HG02798 (cell line): ENCODE measurements around the gene APC2.

Experiments
- ATAC-seq: cut with Tn5 transposase; IDR thresholded peaks from one replicate; pipeline ENCODE4 v1.9.1; 2021; ENCODE audit warnings: mild to moderate bottlenecking; ENCODE audit not compliant: unreplicated experiment, poor library complexity

Gene APC2

DNA sequence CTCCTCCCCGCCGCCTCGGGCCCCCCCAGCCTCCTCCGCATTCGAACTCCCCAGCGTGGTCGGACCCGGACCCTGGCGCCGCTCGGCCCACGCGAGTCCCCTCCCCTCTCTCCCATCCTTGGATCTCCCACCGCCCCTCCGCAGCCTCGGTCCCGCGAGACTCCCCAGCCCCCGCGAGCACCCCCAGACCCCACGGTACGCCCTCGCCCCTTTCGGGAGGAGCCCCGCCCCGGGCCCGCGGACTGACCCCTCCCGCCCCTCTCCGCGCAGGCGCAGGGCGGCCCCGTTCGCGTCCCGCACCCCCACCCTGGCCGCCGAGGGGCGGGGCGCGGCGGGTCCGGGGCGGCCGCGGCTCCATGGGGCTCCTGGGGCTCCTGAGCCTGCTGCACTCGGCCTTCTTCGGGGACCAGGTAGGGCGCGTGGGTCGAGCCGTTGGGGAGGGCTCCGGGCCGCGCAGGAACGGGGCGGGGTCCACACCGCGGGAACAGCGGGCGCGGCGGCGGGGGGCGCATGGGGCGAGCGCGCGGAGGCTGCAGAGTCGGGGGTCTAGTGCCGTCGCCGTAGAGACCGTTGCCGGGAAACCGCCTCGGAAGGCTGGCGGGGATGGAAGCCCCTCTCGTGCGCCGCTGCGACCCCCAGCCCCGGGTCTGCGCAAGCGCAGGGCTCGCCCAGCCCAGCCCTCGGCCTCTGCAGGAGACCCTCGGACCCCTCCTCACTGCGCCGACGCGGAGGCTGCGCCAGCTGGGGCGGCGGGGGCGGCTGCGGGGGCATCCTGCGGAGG, 3.8 kb upstream of the APC2 start:
- ATAC-seq, result no peak

DNA sequence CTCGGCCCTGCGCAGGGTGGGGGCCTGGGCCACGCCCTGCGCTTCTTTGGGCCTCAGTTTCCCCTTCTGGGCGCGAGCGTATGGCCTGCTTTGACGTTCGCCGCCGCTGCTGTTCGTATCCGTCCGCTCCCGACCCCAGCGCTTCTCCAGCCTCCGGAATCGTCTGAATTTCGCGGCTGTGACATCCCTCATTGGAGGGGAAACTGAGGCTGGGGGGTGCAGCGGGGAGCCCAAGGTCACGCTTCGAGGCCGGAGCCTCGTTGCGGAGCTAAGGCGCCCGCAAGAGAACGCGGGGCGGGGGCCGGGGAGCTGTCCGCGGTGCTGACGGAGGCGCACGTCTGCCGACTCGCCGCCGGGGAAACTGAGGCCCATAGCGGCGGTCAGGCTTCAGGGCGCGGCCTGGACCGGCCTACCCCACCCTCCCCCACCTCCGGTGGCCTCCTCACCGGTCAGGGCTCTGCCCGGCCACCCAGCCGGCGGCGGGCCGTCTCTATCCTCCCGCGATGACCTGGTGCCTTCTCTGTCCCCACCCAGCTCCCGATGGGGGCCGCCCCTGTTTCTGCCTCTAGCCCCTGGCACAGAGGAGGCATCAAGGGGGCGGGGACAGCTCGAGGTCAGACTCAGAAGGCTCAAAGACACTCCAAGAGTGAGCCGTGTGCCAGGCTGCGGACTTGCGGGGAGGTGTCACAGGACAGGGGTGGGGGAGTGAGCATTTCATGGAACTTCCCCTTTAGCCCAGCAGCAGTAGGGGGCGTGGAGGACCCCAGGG, 3.0 kb upstream of the APC2 start:
- no peak for ATAC-seq

DNA sequence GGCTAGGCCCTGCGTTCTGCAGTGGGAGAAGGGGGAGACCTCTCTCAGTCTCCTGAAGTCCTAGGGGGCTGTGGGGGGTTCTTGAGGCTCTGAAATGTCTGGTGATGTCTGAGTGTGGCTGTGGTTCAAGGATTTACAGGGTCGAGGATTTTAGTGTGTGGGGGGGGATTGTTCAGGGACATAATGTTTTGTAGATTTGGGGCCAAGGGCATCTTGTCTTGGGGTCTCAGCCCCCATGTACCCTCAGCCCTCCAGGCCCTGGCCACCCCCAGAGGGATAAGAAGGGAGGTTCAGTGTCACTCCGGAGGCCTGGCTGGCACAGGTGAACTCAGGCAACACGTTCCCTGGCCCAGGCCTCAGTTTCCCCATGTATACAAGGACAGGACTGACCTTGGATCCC, 2.4 kb upstream of the APC2 start:
- ATAC-seq, result no peak

DNA sequence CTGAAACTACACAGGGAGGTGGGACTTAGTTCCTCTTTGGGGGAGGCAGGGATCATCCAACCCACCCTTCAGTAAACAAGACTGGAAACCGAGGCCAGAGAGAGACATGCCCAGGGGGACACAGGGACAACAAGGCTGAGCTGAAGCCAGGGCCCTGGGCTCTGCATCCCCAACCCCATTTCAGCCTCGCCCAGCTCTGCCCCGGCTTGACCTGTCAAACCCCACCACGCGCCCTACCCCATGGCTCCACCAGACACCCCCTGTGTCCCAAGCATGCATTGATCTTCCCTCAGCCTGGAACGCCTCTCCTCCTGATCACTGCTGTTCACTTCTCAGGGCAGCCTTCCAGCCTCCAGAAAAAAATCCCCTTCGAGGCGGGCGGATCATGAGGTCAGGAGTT, 2.0 kb upstream of the APC2 start:
- no peak for ATAC-seq

DNA sequence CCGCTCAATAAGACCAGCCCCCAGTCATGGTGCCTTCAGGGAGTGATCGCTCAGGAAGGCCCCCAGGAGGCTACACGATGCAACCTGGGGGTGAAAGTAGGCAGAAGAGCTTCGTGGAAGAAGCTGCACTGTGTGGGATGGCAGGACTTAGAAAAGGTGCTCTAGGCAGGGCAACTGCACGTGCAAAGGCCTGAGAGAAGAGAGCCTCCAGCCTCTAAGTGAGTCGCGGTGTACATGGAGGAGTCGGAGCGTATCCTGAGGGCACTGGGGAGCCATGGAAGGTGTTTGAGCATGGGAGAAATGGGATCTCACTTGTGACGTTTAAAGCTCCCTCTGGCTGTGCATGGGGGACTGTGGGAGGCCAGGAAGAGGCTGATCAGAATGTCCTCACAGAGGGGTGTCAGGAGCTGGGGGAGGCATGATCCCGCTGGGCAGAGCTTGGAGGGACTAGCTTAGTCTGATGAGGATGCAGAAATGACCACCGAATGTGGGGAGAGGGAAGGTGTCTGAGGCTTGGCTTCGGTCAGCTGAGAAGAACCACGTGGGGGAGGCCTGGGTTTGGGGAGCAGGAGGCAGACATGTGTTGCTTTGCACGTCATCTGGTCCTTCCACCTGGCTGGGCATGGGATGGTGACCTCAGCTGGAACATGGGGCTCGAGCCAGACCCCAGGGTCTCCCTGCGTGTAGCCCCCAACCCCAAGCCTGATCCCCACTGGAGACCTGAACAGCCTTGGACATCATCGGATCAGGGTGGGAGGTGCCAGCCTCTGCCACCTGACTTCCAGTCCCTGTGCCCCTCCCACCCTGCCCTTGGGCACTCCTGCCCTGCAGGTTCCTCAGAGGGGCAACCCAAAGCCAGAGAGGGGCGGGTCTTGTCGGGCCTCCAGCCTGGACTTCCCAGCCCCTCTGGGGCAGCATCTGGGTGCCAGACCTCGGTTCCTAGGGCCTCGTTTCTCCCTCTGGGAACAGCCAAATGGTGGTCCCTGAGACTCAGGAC, 1.1 kb downstream of the APC2 start:
- no peak for ATAC-seq

DNA sequence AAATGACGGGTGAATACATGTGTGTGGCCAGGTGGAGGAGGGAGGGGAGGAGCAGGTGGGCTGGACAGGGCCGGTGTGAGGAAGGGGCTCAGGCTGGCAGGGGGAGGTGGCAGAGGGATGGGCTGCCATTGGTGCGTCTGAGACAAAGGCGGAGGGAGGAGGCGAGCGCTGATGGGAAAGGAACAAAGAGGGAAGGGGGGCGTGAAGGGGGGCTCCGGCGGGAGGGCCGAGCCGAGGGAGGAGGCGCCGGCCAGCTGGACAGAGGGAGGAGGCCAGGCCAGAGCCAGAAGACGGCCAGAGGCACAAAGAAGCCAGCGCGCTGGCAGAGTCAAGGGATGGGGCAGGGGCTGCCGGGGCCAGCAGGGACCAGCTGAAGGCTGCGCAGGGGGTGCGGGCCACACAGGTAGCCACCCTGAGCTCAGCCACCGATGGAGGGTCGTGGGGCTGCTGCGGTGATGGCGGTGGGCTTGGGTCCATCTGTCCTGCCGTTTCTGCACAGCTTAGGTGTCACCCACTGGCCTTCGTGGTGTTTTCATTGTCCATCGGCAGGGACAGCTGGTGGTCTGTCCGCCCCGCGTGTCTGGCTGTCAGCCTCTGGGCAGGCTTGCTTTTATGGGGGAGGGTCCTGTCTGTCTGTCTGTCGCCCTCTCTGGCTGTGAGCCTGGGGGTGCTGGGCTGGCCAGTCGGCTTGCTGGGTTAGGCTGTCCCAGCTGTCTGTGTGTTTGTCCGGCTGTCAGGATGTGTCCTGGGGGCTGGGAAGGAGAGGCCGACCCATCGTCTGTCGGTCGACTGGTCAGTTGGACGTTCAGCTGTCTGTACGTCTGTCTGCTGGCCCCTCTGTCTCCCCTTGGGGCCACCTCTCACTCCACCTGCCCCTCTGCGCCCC, 2.2 kb downstream of the APC2 start:
- no peak for ATAC-seq

DNA sequence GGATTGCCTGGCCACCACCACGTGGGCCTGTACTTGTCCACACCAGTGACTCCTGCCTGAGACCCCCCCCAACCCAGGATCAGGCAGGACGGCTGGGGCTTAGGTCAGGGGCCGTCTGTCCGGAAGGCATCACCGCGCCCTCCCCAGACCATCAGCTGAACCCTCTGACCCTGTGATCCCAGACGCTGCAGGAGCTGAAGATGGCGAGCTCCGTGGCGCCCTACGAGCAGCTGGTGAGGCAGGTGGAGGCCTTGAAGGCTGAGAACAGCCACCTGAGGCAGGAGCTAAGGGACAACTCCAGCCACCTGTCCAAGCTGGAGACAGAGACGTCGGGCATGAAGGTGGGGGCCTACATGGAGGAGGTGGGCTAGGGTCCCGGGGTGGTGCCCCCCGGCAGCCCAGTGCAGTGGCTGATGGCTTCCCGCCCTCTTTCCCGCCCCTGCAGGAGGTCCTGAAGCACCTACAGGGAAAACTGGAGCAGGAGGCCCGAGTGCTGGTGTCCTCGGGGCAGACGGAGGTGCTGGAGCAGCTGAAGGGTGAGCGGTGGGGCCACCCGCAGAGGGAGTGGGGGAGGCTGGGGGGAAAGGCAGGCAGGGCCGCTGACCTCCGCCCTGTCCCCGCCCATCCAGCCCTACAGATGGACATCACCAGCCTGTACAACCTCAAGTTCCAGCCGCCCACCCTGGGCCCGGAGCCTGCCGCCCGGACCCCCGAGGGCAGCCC, 3.0 kb downstream of the APC2 start:
- no peak for ATAC-seq

DNA sequence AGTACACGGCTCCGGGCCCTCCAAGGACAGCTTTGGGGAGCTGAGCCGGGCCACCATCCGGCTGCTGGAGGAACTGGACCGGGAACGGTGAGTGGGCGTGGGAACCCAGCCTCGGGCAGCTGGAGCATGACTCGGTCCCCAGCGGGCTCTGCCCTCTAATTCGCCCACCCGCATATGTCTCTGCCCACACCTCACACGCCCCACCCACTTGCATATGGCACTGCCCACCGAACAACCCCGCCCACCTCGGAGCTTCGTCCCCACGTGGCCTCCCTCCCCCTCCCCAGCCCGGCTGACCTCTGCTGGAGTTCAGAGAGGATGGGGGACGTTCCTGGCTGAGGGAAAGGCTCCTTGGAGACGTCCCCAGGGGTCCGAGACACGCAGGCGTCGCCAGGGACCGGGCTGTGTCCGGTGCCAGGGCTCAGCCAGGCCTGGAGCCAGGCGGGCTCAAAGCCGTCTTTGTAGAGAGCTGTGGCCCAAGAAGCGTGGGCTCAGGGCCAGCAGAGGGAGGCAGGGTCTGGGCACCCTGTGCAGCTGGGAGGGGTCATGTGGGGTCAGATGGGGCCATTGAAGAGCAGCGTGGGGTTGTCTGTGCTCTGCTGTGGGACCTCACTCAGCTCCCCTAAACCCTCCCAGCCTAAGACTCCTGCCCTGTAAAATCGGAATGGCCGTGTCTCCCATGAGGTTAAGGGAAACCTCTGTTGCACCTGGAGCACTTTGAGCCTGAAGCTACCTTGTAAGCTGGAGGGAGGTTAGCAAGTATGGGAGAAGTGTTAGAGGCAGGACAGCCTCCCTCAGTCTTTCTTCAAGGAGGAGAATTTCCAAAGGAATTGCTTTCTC, 3.8 kb downstream of the APC2 start:
- no peak for ATAC-seq

DNA sequence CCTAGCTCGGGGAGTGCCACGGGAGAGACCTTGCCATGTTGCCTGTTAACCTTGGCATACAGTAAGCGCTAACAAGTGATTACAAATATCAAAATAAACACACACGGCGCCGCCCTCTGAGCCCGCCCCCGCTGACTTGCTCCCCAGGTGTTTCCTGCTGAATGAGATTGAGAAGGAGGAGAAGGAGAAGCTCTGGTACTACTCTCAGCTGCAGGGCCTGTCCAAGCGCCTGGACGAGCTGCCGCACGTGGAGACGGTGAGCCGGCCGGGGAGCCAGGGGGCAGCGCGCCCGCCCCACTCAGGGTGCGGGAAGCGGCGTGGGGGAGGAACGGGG, 5.0 kb downstream of the APC2 start:
- no peak for ATAC-seq

DNA sequence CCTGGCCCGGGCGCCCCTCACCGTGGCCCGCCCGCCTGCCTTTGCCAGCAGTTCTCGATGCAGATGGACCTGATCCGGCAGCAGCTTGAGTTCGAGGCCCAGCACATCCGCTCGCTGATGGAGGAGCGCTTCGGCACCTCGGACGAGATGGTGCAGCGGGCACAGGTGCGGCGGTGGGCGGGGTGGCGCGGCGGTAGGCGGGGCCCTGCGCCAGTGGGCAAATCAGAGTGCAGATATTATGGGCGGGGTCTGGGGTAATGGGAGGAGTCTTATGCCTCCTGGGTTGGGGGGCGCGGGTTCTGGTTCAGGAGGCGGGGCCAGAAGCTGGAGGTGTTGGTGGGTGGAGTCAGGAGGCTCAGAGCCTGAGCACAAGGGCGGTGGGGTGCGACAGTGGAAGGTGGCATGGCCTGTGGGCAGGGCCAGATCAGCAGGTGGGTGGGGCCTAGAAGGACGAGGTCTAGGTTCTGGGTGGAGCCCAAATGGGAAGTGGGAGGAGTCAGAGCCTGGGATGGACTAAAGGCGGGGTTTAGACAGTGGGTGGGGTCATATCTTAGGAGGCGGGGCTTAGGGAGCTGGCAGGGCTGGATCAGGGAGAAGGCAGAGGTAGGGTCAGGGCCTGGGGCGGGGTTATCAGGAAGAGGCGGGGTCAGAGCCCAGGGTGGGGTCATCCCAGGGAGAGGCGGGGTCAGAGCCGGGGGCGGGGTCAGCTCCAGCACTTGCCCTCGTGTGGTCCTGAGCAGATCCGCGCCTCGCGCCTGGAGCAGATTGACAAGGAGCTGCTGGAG, 5.6 kb downstream of the APC2 start:
- no peak for ATAC-seq

DNA sequence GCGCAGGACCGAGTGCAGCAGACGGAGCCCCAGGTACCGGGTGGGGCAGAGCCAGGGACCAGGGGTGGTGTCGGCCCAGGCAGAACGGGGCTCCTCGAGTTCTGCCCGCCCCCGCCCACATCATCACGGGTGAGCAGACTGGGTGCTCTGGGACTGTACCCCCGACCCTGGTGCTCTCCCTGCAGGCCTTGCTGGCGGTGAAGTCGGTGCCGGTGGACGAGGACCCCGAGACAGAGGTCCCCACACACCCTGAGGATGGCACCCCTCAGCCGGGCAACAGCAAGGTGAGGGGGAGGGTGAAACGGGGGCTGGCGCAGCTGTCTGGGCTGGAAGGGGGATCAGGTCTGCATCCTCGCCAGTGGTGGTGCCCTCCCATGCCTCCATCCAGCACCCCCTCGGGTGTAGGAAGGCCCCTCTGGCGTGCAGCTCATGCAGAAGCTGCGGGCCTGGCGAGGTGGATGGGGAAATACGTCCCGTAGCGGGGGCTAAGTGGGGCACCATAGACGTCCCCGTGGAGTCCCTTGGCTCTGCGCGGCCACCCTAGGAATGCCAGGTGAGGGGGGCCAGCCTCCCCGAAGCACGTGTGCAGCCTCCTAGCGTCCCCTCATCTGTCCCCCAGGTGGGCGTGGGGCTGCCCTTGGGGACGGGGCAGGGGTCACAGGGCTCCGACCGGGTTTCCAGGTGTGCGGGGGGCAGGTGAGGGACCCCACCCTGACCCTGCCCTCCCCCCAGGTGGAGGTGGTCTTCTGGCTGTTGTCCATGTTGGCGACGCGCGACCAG, 6.4 kb downstream of the APC2 start:
- ATAC-seq, result no peak

DNA sequence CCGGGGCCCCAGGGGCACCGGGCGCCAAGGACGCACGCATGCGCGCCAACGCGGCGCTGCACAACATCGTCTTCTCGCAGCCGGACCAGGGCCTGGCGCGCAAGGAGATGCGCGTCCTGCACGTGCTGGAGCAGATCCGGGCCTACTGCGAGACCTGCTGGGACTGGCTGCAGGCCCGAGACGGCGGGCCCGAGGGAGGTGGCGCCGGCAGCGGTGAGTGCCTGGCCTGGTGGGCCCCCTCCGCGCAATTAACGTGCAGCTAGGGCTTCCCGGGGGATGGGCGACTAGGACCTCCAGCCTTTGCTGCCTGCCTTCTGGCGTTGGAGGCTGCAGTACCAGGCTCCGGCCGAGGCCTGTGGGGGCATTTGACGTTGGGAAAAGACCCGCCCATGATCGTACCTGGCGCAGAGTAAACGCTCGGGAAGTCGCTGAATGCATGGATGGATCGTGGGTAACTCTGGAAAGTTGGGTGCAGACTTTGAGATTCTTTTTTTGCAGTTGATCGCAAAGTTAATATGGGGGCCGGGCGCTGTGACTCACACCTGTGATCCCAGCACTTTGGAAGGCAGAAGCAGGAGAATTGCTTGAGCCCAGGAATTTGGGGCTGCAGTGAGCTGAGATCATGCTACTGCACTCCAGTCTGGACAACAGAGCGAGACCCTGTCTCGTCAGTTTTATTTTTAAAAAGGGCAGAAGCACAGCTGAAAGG, 7.3 kb downstream of the APC2 start:
- no peak for ATAC-seq

DNA sequence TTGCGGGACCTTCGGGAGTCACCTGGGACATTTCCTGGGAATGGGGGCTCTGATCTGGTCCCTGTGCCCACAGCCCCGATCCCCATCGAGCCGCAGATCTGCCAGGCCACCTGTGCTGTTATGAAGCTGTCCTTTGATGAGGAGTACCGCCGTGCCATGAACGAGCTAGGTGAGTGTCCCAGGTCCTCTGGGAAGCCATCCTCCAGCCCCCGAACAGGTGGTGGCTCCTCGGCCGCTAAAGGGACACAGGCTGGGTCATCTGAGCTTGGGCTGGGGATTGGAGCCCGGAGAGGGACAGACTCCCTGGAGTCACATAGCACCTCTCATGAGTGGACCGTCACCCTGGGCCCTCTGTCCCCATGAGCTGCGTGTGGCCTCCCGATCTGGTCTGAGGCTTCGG, 8.0 kb downstream of the APC2 start:
- no peak for ATAC-seq

DNA sequence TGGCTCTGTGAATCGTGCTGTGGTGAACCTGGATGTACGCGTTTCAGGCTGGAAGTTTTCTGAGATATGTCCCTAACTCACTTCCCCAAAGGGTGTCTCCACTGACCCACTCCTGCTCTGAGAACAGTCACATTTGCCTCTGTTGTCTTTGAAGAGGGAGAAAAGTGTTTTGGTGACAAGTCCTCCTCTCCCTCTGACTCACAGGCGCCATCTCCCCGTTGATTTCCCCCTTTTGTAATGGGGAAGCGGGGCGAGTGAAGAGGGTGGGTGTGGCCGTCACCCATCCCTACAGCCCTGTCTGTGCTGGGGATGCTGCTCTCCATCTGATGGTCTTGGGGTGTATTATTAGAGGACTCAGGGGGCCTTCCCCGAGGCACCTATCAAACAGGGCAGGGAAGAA, 9.6 kb downstream of the APC2 start:
- ATAC-seq, result no peak

DNA sequence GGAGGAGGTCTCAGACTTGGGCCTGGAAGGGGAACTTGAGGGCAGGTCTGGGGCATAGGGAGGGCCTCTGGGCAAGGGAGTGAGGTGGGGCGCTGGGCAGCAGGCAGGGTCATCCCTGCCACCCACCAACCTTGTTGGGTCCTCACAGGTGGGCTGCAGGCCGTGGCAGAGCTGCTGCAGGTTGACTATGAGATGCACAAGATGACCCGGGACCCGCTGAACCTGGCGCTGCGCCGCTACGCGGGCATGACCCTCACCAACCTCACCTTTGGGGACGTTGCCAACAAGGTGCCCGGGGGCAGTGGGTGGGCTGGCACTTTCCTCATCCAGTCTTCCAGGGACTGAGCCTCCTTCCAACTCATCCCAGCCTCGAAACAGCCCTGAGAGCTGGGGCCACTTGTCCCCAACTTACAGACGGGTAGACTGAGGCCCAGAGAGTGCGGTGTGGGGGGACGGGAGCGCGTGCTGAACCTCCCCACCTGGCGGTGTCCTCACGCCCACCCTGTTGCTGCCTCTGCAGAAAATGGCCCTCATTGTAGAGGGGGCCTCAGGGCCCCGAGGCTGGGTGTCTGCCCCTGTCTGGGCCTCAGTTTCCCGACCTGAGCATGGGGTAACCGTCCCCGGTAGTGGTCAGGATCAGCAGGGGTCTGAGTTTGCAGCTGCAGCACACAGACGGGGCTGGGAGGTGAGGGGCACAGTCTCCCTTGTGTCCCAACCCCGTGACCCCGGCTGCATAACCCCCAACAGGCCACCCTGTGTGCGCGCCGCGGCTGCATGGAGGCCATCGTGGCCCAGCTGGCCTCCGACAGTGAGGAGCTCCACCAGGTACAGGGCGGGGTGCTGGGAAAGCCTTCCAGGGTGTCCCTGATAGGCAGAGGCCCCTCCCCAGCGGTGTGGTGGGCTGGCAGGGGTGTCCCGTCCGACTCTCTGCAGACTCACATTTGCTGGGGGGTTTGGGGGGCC, 10.4 kb downstream of the APC2 start:
- no peak for ATAC-seq
